HUDEP-2 (cell line): ENCODE measurements around the gene KCNT2.

Source experiments
- DNase-seq, 76 experiments: peaks; one replicate each; lab custom pipeline; 2025; ENCODE audit not compliant: unreplicated experiment in 76 of 76; lab: John Stamatoyannopoulos, UW

Gene KCNT2

DNA sequence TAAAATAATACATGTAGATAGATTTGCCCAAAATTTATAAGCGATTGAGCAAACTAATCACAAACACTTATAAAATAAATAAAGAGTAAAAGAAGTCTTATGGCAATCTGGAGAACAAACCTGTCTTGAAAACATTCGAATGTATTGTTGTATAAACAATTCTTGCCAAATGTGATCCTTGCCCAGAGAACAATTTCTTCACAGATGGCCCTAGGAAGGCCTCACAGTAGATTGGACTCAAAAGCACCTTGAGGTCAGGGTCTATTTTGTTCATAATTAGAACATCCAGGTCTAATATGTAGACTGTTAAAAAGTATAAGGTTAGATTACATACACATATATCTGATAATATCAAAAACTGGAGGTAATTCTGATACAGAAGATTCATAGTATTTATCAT, 202.4 kb downstream of the KCNT2 start:
- DNase-seq, result no peak

DNA sequence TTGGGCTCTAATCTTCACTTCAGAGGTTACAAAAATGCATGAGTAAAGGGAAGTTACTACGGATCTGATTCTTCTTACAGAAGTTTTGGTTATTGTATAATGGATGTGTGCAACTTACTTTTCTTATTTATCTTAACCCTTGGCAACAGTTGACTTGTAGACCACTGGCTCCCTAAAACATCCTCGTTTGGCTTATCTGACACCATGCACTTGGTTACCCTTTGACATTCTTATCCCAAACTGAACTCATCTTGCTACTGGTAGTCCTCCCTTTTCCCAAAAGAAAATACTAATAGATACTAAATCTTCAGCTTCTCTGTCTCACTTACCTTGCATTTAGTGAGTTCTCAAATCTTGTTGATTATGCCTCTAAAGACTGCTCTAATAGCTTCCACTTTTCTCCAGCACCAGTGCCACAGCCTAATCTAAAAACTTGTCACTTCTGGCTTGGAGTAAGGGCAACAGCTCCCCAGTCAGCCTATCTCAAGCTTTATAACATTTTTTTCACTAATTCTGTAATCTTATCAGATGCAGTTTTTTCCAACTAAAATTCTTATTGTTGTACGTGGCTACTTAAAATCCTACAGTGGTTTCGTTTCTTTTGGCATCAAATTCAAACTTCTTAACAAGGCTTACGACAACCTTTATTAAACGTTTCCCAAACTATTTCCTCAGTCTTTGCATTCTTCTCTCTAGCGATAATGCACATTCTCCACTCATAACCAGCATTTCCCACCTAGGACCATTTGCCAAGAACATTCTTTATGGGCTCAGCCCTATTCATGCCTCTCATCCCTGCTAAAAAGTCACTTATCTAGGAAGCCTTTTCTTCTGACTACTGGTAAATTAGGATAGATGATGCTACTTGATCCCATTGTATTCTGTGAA, 204.2 kb downstream of the KCNT2 start:
- no peak for DNase-seq

DNA sequence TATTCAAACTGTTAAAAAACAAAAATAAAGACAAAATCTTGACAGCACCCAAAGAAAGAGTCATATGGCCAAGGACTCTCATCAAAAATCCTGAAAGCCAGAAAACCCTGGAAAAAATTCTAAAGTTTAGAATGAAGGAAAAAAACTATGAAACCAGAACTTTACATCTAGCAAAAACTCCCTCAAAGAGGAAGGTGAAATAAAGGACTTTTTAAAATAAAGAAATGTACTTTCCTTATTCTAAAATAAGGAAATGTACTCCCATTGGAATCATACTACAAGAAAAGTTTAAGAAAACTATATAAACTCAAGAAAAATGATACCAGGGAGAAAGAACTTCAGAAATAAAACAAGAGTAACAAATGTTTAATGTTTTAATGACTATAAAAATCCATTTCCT, 206.3 kb downstream of the KCNT2 start:
- no peak for DNase-seq

DNA sequence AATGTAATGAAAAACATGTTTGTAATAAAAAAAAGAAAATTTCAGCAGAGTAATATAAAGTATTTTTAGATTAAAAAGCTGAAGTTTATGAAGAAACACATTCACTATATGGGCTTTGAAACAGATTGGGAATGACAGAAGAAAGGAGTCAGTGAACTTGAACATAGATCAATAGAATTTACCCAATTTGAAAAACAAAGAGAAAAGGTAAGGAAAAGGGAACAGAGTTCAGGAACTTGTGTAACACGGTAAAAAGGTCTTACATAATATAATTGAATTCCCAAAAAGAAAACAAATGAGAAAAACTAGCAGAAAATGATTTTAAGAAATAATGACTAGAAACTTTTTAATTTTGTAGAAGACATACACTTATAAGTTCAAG, 206.8 kb downstream of the KCNT2 start:
- DNase-seq, result no peak

DNA sequence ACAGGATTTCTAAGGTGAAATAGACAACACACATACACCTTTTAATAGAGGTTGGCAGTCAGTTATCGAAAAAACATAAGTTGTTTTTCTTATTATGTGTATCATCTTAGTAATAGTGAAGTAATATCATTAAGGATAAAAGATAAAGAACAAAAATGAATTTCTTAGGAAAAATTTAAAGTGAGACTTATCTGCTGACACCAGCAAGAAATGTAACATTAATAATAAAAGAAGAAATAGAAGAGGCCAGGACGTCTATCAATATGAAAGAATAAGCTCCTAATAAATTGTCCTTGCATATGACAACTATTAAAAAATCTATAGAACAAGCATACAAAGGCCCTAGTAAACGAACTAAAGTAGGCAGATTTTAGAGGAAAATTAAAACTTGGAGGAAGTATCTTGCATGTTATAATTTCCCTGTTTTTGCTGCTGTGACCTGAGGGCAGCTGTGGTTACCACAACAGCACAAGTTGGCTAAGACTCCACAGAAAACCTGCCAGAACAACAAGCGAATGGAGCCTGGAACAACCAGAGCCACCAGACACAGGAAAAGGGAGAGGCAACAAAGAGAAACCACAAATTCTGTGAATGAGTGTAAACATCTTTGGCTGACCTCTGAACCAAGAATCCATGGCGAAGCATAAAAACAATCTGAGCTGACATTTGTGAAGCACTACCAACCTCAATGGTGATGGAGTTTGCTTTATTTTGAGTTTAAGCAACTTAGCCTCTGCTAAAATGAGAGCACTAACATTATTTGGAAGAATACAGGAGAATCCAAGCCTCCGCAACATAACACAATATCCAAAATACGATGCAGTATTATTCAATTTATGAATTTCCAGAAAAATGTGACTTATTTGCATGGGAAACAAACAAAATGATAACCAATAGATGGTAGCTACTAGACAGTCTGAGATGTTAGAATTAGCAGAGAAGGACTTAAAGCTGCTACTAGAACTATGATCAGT, 207.5 kb downstream of the KCNT2 start:
- no peak for DNase-seq

DNA sequence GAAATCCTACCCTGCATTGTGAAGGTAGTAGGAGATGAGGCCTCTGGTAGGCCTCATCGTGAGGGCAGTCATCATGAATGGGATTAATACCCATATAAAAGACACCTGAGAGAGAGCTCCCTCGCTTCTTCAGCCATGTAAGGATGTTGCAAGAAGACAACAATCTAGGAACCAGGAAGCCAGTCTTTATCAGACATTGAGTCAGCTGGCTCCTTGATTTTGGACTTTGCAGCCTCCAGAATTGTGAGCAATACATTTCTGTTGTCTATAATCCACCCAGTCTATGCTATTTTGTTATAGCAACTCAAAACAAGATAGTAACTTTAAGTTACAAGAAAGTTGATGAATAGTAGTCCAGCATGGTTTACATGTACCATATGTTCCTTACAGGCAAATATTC, 208.5 kb downstream of the KCNT2 start:
- no peak for DNase-seq

DNA sequence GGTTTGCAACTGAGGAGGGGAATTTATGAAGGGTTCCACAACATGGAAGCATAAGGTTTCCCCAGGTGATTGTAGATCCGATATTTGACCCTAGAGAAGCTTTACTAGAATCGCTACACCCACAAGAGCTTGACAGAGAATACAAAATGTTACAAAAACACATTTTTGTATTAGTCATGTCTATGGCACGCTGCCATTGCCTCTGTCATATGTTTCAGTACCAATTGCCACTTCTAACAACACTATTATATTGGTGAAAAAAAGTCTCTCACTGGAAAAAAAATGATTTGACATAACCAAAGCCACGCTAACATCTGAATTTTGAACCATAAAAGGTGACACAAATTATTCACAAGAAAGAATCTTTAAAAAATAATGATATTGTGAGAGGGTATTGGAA, 214.5 kb downstream of the KCNT2 start:
- peak in 3 of 76 experiments; percentile 2 to 29 (median 23) for DNase-seq

DNA sequence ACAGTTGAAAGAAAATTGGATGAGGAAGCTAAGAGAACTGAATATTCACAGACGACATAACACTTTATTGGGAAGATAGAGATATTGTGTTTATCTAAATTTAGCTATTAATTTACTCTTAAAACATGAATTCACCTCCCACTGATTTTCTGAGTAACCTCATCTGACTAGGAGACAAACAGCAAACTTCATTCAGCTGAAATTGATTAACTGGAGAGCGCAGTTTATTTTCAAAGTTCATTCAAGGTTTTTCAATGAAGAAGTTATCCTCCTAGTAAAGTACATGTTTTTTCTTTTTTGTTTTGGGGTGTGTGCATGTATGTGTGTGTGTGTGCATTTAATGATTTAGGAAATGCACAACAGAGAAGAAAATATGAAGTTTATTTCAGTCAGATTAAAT, 215.0 kb downstream of the KCNT2 start:
- DNase-seq, result no peak

DNA sequence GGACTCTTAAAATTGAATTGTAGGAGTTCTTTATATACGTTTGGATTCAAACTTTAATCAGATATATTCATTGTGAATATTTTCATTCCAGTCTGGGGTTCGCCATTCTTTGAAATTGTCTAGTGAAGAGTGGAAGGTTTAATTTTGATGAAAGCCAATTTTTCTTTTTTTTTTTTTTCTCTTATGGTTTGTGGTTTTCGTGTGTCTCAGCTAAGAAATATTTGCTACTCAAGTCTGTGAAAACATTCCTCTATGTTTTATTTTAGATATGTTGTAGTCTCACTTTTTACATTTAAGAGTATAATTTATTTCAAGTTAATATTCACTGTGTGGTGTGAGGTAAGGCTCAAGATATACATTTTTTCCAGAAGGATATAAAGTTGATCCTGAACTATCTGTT, 220.5 kb downstream of the KCNT2 start:
- DNase-seq, result no peak

DNA sequence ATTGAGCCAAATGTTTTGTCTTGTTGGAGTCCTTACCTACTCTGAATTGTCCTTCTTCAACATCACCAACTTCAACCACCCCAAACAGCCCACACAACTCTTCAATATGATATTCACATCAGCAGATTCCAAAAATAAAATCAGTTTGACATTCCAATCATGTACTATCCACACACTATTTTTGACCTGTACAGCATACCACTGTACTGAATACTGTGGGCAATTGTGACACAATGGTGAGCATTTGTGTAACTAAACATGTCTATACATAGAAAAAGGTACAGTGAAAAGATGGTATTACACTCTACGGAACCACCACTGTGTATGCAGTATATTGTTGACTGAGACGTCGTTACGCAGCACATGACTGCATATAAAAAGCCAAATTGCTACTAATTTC, 223.1 kb downstream of the KCNT2 start:
- no peak for DNase-seq

DNA sequence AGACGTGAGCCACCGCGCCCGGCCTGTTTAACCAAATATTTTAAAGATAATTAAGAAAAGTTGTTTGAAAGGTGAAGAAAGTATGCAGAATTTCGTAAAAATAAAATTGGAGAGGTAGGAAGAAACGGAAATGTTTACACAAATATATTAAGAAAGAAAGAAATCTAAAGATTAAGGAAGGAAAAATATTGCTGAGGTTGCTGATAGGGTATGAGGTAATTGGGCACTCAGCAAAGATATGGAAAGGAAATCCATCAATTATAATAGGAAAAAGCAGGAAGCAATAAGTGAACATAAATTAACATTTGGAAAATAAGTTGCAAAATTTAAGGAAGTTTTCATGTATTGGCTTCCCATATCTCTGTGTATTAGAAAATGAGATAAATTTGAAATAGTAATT, 225.9 kb downstream of the KCNT2 start:
- DNase-seq, result no peak

DNA sequence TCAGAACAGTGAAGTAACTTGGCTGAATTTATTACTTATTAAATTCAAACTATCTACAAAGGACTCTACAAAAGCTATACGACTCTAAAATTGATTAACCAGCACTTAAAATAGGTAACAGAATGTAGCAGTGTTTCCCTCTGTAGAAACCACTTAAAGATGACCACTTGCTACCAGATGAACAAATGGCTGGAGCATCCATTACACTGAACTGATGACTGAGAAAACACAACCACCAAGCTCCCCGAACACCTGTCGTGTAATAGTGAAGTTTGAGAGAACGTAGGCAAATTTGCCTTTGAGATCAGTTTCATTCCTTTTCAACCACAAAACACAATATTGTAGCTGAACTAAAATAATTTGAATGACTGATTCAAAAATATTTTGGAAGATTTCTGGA, 226.7 kb downstream of the KCNT2 start:
- DNase-seq, result no peak

DNA sequence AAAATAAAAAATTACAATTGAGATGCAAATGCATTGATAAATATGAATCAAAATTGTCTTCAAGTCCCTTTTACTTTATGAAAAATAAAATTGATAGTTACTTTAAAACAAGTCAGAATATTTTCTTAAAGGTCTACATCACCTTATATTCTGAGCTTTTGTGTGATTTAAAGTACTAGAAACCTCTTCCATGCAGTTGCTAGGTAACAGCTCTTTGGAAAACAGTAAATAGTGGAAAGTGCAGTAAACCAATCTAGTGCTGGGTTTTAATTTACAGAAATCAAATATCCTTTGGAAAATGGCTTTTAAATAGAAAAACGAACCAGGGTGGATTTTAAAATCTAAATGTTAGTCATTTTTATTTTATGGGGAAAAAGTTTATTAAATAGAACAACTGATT, 227.9 kb downstream of the KCNT2 start:
- no peak for DNase-seq

DNA sequence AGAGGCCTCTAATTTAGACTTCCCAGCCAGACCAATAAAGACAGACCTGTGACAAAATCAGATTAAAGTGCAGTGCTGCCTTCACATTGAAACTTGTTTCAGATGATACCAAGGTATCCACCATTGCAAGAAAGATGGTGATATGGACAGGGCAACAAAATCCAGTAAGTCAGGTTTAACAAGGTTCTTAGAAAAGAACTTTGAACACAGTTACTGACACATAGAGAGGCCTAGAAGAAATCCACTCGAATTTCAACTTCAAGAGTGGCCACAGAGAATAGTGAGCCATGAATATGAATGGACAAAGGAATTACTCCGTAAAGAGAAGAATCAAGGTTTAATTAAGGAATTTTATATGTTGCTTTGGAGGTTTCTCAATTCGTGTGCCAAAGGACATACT, 230.4 kb downstream of the KCNT2 start:
- no peak for DNase-seq

DNA sequence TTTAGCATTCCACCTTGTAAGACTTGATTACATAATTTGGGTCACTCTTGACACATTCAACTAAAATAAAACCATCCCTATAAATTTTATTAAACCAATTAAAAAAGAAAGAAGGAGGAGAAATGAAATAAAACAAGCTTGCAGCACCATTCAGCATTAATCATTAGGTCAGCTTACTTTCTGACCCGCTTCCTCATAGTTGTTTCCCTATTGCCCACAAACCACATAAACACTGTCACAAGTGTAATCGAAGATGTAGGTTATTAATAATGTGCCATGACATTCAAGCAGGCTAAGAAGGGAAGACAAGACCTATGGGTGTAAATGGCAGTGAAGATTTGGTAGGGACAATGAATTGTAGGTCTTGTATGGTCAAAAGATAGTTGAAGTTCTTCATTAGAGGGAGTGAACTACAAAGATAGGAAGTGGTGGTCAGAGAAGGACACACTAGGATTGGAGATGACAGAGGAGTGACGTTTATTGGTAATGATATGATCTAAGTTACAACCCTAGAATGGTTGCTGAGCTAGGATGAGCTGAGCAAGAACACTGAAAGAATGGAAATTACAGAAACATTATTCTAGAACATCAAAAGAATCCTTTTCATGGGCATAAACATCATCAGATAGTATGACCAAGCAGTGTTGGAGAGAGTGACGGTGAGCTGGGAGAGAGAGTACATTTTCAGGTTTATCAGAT, 231.5 kb downstream of the KCNT2 start:
- DNase-seq, result no peak

DNA sequence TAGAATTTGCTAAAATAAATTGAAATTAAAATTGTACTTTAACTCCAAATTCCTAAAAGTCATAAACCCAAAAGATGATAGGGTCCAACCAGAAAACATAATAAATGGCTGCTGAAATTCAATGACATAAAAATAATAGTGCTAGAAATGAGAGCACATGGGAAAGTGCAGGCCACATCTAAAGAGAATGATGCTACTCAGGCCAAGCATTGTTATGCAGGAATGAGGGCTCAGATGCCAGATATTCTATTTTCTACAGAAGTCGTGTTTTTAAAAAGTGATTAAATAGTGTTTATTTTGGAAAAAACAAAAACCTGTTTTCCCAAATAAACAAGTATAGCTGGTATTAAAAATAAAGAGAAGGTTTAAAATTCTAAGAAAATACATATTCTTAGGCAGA, 234.4 kb downstream of the KCNT2 start:
- DNase-seq, result no peak

DNA sequence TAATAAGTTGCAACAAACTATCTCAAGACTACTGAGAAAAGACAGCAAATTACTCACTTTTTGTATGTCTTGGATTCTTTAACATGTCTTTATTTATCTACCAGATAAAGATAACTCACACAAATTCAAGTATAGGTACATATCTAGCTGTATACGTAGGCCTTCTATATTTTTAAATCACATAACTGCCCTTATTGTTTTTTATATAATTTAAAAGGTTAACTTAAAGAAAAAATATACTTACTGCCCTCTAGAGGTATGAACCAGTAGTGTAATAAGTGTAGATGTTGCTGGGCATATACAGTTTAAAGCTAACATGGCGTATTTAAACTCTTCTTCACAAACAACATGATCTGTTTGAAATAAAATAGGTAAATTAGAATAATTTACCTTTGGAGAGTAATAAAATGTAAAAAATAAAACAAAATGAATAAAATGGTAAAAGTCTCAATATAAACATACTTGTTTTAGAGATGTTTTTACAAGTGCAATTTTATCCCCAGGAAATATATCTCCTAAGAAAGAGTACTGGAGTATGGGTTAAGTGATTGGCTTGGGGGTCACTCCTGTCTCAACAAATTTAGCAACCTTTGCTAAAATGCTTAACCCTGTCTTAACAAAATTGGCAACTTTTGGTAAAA, 235.2 kb downstream of the KCNT2 start:
- peak in 4 of 76 experiments; percentile 8 to 19 (median 14) for DNase-seq

DNA sequence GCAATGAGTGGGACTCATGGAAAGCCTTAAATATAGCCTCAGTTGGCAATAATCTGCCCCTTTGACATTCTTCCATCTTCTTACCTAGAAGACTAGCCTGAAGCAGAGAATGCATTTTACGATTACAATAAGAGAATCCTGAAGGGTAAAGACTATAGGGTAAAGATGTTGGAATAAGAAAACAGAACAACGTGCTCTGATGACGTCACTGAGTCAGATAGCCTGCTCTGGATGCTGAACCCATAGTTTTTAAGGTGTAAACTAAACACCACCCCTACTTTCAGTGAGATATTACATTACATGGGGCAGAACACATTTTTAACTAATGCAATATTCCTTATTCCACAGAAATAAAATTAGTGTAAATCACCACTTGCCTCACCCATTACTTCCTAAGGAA, 240.4 kb downstream of the KCNT2 start:
- no peak for DNase-seq

DNA sequence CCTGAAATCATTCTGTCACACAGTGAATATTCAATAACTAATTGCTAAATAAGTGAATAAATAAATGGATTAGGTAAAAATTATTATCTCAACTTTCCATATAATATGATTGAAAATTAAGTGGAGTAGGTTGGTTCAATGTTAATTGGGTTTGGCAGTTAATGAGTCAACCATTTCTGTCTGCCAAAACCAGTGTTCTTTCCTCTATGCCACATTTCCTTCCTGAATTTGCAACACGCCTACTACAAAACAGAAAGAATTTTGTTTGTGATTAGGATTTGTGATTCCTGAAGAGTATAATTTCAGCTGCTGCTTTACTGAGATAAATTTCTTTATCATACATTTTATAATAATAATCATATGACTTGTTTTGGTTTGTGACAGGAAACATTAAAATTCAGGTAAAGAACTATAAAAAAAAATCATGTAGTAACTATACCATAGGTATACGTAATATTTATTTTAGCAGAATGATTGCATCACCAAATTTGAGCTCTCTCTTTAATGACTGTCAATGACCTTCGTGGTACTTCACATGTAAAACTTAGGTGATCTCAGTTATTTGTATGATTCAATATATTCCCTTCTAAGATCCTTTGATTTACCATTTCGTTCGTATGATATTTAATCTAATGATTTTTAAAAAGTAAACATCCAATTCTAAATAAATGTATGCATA, 241.3 kb downstream of the KCNT2 start:
- no peak for DNase-seq

DNA sequence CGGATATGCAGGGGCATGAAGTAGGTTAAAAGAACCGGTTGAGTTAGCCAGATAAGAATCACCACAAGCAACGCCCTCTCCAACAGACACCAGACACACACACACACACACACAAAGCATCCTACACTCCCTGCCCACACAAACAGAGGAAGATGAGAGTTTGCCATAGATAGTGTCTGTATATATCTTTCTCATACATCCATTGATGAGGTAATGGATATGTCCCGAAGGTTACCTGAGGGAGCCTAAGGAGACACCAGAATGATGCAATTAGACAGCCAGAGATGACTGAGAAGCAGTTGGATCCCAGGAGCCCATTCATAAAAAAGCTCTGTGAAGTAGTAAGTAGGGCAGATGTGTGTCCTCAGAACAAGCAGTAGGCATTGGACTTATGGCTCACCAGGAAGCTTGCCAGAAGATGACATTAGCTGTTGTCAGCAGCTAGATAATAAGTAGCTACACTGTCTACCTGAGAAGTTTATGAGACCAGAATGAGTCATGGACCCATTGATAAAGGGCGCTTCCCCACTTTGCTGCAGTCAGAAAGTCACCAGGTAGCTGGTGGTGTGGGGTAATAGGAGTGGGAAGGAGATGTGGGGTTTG, 247.0 kb downstream of the KCNT2 start:
- peak in 23 of 76 experiments; percentile 1 to 54 (median 18) for DNase-seq
